ENCODE data around the gene CACNA1C. TPM values are rescaled to one million over a fixed set of nuclear protein-coding genes. Genes with fewer than 3 reads are reported as not detected.

Gene CACNA1C
- total RNA-seq, 1 experiment from 2014 or later = 1.1 TPM

DNA sequence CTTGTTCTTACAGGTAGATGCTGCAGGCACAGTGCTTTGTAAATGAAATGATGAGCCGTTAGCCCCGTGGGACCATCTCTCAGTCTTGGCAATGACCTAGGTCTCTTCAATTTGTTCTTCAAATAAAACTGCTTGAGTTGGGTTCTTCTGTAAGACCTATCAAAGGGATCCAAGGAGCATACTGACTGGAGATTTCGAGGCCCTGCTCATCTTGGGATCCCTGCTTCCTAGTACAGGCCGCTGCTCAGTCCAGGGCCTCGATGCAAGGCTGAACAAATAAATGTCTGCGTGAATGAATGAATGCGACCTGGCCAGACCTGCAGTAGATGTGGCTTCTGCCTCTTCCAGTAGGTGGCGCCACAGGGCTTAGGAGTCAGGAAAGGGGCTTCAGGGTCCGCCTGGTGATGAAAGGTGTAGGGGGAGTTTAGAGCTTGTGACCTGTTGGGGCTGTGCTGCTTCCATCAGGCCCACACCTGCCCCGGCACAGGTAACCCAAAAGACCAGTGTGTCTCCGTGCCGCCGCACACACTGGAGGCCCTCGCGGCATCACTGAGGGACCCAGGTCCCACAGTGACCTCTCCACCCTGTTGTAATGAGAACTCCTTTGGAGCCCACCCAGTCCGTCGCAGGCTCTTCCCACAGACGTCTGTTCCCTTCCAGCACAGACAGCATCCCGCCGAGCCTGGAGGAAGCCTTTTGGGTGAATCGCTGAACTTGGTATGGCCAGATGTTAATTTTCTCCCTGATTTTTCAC lies 4.4 kb downstream of the CACNA1C start:
- Histone ChIP-seq H3K27ac (ENCODE audit: insufficient read length, low read depth, low read length) (no peak overlapping the region), H3K23ac (ENCODE audit: insufficient read length, low read depth, low read length) (no peak overlapping the region), H2AK5ac (ENCODE audit: insufficient read length, low read length) (no peak overlapping the region), H3K9ac (ENCODE audit: extremely low read depth, insufficient read length, low read length) (no peak overlapping the region), H2BK20ac (ENCODE audit: low read depth, low read length, poor library complexity, severe bottlenecking) (no peak overlapping the region), H2BK15ac (ENCODE audit: low read depth, low read length) (no peak overlapping the region), H2AFZ (ENCODE audit: low read length) (no peak overlapping the region), H3K4ac (ENCODE audit: low read depth, low read length) (no peak overlapping the region), H3K14ac (ENCODE audit: insufficient read depth, low read length) (no peak overlapping the region), H2BK120ac (ENCODE audit: low read depth, low read length, poor library complexity, severe bottlenecking) (no peak overlapping the region), H3K4me1 (ENCODE audit: insufficient read depth, low read length) (no peaks in the 10 kb centered on the region; the same call in 1 of the 2 replicates), H3K79me1 (ENCODE audit: insufficient read depth, low read depth, low read length, poor library complexity, severe bottlenecking) (no peaks in the 10 kb centered on the region), H3K9me3 (ENCODE audit: control insufficient read depth, low read depth, low read length) (no peaks in the 10 kb centered on the region), H4K5ac (ENCODE audit: insufficient read length, low read depth, low read length) (no peak overlapping the region), H3T11ph (ENCODE audit: low read length) (no peak overlapping the region), H2BK12ac (ENCODE audit: insufficient read length, low read depth, low read length) (no peak overlapping the region), H4K20me1 (ENCODE audit: control insufficient read depth, insufficient read depth, insufficient read length) (no peaks in the 10 kb centered on the region), H3K27me3 (ENCODE audit: insufficient read depth, low read length) (peaks cover 16% of the 10 kb centered on the region), H3K4me2 (ENCODE audit: insufficient read depth, insufficient read length, low read length) (no peak overlapping the region), H2BK5ac (ENCODE audit: insufficient read length, low read length) (no peak overlapping the region), H3K23me2 (ENCODE audit: insufficient read length, low read depth, low read length, poor library complexity, severe bottlenecking) (peaks cover 11% of the 10 kb centered on the region), H4K8ac (replicated peaks; ENCODE audit: insufficient read length, low read depth, low read length) (no peak overlapping the region), H4K91ac (ENCODE audit: insufficient read length, low read depth, low read length) (no peak overlapping the region), H3K79me2 (ENCODE audit: insufficient read depth, low read length) (no peaks in the 10 kb centered on the region), H3K18ac (ENCODE audit: insufficient read length, low read depth, low read length) (no peak overlapping the region), H3K56ac (ENCODE audit: insufficient read length, low read depth, low read length) (no peak overlapping the region)
- peak; percentile 96 for DNase-seq
- Mint-ChIP-seq H3K4me1 (peaks cover 20 to 28% of the 10 kb centered on the region in 2 experiments), H3K36me3 (ENCODE audit: insufficient read depth in 1 of 3, low read depth in 3 of 3) (no peaks in the 10 kb centered on the region), H3K27me3 (ENCODE audit: low read depth) (peaks cover 39% of the 10 kb centered on the region), H3K27ac (no peak overlapping the region), H3K9me3 (no peaks in the 10 kb centered on the region; a peak in 1 of 5 replicates), H3K4me3 (no peak overlapping the region)
- WGBS (ENCODE audit: extremely low coverage, insufficient read length, low lambda C conversion rate) = no CpG with 5 or more reads among the region's 21 CpGs
- peak; percentile 97 for TF ChIP-seq CTCF (conservative IDR thresholded peaks at IDR 0.05)

All from H9 (cell line).